ENCODE measurements around the gene NINL.

NINL gene

DNA sequence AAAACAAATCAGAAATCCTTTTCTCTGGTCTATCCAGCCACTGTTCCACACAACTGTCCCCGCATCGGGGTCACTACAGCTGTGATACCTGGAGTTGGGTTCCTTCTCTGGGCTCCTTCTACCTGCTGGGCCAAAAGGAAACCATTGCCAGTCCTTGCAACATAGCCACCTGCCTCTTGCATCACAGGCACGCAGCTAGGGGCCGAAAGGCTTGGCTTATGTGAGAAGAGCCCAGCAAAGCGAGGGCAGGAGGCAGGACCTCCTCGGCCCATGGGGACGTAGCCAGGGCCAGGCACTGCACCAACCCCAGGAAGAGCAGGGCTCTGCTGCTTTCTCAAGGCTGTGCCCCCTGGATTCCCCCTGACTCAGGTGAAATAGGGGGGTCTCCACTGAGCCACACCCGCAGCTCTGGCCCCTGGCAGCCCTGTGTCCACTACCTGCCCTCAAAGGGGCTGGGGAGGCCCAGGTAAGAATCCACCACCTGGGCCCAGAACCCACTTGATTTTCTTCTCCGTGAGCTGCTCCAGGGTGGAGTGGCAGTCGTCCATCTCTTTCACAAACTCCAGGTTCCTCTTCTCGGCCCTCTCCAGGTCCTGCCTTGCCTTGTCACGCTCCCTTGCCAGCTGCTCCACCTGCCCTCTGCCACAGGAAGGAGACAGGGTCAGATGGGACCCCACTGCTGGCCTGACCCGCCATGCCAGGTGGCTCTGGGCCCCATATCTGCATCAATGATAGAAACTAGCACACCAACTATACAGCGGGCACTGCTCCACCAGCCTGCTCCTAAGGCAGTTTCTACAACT, 89.0 kb downstream of the NINL start:
- TF ChIP-seq CTCF (conservative IDR thresholded peaks at IDR 0.05; ENCODE audit: low read depth, low read length): no peak
- H3K4me3 ChIP-seq (ENCODE audit: low read depth, low read length): no peak overlapping the region
- no peak for DNase-seq (ENCODE audit: low read depth)

GRCh38 chr20:25495189-25495824, 90.0 kb downstream of the NINL start:
- no peak for TF ChIP-seq CTCF (conservative IDR thresholded peaks at IDR 0.05; ENCODE audit: low read depth, low read length)
- no peak overlapping the region for H3K4me3 ChIP-seq (ENCODE audit: low read depth, low read length)
- DNase-seq (ENCODE audit: low read depth): no peak

DNA sequence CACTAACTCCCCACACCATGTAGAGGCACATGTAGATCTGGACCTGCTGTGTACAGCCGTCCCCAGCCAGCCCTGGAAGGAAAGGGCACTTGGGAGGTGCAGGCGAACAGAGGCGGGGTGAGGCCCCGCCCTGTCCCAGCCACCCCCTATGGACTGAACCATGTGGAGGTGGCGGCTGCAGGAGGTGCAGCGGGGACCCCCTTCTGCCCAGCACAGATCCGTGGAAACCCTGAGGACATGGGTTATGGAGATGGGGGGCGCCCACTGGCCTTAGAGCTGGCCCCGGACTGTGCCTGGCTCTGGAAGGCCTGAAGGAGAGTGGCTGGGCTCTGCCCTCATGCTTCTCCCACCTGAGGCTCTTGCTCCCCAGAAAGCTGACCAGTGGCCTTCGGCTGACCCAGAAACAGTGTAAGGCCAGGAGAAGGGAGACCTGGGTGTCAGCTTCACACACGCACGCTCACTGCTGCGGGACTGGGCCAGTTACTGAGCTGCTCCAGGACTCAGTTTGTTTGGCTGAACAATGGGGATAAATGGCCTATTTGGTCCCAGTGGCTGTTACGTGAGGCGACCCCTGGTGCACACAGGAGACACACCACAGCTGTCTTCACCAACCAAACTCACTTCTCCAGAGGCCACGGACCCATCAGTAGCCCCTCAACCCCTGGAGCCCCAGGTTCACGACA, 90.7 kb downstream of the NINL start:
- no peak for TF ChIP-seq CTCF (conservative IDR thresholded peaks at IDR 0.05; ENCODE audit: low read depth, low read length)
- no peak for DNase-seq (ENCODE audit: low read depth)
- H3K4me3 ChIP-seq (ENCODE audit: low read depth, low read length): no peak overlapping the region

DNA sequence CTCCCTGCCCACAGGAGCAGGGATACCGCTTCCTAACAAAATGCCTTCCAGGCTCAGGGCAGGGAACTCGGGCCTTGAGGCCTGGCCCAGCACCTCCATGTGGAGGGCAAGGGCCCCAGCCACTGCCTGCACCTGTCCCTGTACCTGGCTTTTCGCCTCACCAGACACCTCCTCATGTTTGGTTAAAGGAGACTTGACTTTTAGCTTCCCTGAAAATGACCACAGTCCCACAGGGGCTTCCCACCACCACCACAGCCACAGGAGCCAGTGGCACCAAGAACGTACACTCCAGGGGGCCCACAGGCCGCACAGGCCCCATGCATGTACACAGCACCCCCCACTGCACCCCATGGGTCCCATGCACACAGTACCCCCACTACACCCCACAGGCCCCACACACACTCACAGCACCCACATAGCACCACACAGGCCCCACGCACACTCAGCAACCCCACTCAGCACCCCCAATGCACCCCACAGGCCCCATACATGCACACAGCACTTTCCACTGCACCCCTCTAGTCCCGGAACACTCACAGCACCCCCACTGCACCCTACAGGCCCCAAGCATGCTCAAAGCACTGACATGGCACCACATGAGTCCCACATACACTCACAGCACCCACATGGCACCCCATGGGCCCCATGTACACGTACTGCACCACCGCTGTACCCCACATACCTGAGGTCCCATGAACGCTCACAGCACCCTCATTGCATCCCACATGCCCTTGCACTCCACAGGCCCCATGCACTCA, 91.4 kb downstream of the NINL start:
- no peak for DNase-seq (ENCODE audit: low read depth)
- no peak for TF ChIP-seq CTCF (conservative IDR thresholded peaks at IDR 0.05; ENCODE audit: low read depth, low read length)
- no peak overlapping the region for H3K4me3 ChIP-seq (ENCODE audit: low read depth, low read length)

- no peak overlapping the region for H3K4me3 ChIP-seq (ENCODE audit: low read depth, low read length)
- no peak for TF ChIP-seq CTCF (conservative IDR thresholded peaks at IDR 0.05; ENCODE audit: low read depth, low read length)
- no peak for DNase-seq (ENCODE audit: low read depth)
Observed at GRCh38 chr20:25493137-25493536, 92.2 kb downstream of the NINL start.

GRCh38 chr20:25491446-25492038, 93.8 kb downstream of the NINL start:
- no peak for TF ChIP-seq CTCF (conservative IDR thresholded peaks at IDR 0.05; ENCODE audit: low read depth, low read length)

More at GRCh38 chr20:25491446-25492038, 93.8 kb downstream of the NINL start:
- DNase-seq (ENCODE audit: low read depth): no peak
- no peak overlapping the region for H3K4me3 ChIP-seq (ENCODE audit: low read depth, low read length)
